Measurements from ENCODE around the gene TBC1D17.

The TBC1D17 gene

DNA sequence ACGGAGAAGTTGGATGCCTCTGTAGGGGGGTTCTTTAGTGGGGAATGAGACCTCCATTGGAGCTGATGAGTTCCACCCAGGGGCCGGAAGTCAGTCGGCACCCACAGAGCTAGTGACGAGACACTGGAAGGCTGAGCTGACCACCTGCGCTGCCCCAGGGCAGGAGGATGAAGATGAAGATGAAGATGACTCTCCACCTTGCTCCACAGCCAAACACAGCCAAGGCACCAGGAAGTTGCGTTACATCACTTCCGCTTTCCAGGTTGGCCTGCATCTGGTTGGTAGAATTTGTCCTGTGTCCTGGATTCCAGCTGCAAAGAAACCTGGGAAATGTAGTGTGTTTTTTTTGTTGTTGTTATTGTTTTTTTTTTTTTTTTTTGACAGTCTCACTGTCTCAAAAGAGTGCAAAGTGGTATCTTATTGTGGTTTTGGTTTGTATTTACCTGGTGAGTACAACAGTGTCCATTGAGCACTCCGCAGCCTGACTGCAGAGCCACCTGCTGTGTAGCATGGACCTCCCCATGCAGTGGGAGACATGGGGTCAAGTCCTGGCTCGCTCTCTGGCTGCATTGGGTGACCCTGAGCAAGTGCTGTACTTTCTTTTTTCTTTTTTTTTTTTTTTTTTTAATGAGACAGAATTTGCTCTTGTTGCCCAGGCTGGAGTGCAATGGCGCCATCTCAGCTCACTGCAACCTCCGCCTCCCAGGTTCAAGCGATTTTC, 1.9 kb downstream of the TBC1D17 start:
- DNase-seq, result peak; percentile 49

DNA sequence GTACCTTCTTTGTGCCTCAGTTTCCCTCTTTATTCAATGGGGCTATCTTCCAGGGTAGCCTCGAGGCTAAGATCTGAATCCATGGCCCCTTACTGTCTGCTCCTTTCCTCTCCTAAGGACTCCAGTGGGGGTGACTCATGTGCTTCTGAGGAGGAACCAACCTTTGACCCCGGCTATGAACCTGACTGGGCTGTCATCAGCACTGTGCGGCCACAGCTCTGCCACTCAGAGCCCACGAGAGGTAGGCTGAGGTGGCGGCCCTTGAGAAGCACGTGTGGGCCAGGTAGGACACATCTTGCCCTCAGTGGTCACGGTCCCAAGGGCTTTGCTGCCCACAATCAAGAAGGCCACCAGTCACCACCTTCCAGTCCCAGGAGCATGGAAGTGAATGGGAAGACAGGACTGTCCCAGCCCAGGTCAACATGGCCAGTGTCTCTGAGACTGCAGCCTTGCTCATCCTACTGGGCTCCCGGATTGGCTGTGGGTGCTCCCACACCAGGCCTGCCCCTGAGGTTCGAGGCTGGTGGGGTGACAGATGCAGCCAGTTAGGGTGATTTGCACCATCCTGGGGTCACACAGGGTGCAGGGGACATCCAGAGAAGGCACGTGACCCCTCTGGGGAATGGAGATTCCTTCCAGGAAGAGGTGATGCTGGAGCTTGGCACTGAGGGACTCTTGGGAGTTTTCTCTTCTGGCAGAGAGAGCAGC, 2.8 kb downstream of the TBC1D17 start:
- no peak for DNase-seq

DNA sequence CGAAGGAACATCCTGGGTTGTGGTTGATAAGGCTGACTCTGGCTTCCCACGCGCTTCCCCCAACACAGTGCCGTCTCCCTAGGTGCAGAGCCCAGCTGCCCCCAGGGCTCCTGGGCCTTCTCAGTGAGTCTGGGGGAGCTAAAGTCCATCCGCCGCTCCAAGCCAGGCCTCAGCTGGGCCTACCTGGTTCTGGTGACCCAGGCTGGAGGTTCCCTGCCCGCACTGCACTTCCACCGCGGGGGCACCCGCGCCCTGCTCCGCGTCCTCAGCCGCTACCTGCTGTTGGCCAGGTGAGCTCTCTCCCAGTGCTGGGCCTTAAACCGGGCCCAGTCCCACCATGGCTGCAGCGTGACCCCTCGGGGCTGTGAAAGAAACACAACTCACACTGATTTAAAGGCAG, 3.7 kb downstream of the TBC1D17 start:
- DNase-seq, result no peak

DNA sequence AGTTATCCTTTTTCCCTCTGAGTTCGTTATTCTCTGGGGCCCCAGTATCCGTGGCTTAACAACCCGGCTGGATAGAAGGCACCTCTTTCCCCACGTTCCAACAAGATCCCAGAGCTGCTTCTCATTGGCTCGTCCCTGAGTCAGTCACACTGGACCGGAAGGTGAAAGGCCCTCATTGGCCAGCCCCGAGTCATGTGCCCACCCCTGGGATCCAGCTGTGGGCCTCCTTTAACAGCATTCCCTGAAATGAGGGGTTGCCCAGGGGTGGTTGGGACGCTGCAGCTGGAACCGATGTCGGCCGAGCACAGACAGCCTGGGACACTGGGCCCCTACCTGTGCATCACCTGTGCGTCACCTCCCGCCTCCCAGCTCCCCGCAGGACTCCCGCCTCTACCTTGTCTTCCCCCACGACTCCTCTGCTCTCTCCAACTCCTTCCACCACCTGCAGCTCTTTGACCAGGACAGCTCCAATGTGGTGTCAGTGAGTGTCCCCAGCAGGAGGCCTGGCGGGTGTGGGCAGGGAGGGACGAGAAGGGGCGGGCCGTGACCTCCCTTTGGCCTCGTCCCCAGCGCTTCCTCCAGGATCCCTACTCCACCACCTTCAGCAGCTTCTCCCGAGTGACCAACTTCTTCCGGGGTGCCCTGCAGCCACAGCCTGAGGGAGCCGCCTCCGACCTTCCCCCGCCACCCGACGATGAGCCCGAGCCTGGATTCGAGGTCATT, 4.3 kb downstream of the TBC1D17 start:
- DNase-seq, result no peak

DNA sequence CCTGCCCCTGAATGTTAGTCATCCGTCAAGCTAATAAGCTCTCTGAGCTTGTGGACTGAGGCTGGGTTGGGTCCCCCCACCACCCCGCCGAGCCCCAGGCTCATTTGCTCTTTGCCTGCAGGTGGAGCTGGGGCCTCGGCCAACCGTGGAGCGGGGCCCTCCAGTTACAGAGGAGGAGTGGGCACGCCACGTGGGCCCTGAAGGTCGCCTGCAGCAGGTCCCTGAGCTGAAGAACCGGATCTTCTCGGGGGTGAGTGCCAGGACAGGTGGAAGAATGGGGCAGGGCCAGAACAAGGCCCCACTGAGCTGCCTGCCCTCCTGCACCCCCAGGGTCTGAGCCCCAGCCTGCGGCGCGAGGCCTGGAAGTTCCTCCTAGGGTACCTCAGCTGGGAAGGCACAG, 5.1 kb downstream of the TBC1D17 start:
- DNase-seq, result no peak

DNA sequence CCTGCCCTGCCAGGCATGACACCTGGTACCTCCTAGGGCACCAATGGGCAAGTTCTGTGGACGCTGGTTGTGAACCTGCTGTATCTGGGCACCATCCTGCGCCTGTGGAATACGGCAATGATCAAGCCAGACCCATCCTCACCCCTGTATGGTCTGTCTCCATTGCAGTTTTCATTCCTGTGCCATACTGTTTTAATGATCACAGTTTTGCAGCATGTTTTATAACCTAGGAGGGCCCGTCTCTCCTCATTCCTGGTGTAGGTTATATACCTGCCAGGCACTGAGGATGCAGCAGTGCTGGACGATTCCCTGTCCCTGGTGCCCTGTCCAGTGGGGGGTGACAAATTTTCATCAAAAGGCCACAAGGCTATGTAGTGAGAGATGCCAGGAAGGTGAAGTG, 5.6 kb downstream of the TBC1D17 start:
- DNase-seq, result no peak

DNA sequence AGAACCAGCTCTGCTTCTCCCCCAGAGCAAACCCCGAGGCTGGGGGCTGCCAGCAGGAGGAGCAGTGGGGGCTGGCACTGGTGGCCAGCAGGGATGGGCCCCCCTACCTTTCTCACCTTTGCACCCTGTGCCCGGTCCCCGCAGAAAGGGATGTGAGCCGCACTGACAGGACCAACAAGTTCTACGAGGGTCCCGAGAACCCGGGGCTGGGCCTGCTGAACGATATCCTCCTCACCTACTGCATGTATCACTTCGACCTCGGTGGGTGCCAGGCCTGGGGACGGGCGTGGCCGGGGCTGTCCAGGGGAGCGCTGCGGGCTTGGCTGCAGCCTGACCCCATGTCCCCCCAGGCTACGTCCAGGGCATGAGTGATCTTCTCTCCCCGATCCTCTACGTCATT, 6.6 kb downstream of the TBC1D17 start:
- DNase-seq, result no peak

DNA sequence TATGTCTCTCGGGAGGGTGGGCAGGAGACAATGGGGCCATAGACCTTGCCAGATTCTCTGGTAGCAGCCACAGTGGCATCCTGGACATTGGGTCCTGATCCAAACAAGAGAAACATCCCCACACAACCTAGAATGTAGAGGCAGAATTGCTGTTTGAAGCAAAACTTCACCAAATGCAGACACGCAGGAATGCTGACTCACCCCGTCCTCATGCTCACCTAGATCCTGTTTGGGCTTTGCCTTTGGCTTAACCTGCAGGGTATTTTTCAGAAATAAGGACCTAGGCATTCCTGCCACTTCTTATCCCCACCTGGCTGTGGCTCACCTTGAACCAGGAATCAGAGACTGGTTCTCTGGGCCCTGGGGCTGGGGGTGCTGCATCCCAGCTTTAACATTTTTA, 7.3 kb downstream of the TBC1D17 start:
- no peak for DNase-seq

DNA sequence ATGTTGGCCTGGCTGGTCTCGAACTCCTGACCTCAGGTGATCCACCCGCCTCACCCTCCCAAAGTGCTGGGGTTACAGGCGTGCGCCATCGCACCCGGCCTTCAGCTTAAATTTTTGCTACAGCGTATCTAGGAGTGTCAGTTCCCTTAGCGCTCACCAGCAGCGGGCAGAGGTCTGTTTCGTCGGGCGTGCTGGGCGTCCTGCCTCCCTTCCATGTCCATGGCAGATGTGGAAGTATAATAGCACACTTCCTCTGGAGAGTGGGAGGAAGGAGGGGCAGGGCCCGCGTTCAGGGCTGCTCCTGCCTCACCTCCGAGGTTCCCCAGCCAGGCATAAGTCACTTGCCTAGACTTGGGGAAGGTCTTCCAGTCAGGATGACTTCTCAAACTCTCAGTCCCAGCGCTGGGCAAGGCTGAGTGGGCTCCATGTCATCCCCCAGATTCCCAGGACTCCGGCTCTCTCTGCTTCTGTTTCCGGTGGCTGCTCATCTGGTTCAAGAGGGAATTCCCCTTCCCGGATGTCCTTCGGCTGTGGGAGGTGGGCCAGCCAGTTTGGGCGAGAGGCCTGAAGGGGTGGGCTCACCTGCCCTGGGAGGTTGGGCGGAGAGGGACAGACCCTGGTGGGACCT, 9.6 kb downstream of the TBC1D17 start:
- no peak for DNase-seq

DNA sequence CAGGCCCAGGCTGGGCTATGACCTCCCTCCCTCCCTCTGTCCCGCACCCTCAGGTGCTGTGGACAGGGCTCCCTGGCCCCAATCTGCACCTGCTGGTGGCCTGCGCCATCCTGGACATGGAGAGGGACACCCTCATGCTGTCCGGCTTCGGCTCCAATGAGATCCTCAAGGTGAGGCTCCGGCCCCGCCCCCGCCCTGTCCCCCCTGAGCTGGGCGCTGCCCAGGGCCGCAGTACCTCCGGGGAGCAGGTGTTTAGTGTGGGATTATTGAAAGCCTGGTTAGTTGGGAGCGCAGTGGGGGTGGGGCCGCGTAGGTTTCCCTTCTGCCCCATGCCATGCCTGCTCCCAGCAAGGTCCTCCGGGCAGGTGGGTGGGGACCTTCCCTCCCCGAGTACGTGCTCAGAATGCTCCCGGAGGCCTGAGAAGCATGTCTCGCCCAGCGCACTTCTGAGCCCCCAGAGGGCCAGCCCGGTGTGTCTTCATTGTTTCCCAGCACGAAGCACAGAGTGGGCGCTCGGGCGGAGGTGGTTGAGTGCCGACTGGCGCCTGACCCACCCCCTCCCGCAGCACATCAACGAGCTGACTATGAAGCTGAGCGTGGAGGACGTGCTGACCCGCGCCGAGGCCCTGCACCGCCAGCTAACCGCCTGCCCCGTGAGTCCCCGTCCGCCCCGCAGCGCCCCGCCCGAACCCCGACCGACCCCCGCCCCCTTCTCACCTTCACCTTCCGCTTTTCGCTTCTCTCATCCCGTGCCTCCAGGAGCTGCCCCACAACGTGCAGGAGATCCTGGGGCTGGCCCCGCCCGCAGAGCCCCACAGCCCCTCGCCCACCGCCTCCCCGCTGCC, 10.4 kb downstream of the TBC1D17 start:
- no peak for DNase-seq

DNA sequence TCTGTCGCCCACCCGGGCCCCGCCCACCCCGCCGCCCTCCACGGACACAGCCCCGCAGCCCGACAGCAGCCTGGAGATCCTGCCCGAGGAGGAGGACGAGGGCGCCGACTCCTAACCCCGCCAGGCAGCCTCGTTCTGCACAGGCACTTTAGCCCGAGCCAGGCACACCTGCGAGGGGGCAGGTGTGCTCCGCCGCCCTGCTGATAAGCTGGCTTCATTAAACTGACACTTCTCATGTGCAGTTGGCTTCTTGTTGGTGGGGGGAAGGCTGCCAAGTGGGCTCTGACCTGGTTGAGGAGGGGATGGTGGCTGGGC, 11.0 kb downstream of the TBC1D17 start:
- no peak for DNase-seq

DNA sequence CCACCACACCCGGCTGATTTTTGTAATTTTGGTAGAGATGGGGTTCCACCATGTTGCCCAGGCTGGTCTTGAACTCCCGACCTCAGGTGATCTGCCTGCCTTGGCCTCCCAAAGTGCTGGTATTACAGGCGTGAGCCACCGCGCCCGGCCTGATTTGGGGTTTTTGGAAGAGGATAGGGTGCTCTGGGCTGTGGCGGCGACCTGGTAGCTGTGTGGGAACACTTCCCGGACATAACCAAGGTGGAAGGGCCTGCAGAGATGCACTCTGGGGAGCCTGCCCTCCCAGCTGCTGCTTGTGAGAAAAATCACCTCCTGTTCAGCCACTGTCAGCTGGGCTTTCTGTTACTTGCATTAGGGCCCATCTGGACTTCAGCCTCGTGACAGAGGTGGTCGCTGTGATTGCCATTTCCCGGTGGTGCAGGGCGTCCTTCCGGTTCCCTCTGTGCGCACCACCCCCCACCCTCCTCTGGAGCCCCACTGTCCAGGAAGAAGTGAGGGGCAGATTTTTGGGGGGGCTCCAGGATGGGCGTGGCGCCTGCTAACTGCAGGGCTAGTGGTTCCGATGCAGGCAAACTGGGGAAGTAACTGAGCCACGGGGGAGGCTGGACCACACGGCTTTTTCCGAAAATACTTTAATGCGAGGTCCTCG, 11.7 kb downstream of the TBC1D17 start:
- no peak for DNase-seq

DNA sequence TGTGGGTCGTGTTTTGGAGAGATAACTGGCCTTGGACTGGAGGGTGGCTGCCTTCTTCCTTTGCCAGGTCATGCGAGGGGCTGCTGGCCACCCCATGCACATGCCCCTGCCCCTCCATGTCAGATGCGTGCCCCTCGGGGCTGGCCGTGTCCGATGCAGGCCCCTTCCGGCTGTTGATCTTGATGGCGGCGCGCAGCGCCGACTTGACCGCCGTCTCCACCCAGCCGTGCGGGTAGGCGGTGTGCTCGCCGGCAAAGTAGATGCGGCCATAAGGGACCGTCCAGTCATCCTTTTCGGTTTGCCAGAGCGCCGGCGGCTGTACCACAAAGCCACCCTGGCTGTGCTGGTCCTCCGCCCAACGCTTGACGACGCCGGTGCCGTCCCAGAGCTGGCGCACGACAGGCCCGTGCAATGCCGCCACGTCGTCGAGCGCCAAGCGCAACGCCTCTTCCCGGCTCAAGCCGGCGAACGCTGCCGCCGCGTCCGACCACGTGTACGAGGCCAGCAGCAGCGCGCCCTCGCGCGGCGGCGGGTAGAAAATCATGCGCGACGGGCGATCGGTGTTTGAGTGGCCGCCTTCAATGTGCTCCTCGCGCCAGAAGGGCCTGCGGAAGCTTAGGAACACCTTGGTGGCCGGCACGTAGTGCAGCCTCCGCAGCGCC, 12.3 kb downstream of the TBC1D17 start:
- peak; percentile 88 for DNase-seq

DNA sequence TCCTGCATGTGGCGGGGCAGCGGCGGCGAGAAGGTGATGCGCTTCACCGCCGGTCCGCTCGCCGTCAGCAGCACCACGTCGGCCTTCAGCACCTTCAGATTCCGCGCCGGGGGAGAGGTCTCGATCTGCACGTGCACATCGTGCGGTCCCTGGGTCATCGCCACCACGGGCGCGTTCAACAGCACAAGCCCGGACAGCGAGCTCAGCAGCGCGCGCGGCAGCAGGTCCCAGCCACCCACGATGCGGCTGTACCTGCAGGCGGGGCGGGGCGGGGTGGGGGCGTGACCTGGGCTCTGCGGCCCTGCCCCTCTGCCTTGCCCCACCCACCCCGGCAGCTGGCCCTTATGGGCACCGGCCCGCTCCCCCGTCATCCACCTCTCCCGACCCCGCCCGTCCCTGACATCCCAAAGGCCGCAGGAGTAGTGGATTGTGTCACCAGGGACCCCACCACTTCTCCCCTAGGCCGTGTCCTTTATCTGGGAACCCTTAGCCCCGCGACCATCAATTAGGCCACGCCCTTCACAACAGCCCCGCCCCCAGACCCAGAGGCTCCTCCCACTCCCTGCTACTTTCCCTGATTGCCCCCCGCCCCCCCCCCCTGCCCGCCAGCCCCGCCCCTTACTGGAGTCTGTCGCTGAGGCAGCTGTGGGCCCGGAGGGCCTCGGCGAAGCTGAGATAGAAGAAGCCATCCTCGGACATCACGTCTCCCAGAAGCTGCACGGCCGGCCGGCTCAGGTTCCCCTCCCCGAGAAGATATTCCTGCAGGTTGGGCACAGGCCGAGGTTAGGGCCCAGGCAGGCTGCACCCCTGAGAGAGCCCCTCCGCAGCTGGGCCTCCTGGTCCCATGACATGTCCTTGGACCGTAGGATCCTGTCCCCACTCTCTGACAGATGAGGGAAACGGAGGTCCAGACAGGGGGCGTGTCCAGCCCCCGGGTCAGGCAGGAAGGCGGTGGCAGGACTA, 13.1 kb downstream of the TBC1D17 start:
- DNase-seq, result peak; percentile 59

DNA sequence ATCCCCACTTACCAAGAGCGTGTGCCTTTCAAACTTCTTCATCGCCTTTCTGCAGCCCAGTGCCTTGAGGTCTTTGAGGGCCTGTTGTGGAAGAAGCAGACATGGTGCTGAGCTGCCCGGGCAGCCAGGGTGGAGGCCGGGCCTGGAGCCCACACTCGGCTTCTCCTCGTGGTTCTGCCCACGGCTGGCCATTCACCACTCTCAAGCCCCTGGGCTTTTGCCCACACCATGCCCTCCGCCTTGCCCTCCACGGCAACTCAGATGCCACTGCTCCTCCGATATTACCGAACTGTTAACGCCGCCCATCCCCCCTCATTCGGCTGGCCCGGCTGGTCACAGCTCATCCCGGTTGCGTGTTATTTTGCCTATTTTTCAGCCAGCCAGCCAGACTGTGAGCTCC, 13.9 kb downstream of the TBC1D17 start:
- no peak for DNase-seq

DNA sequence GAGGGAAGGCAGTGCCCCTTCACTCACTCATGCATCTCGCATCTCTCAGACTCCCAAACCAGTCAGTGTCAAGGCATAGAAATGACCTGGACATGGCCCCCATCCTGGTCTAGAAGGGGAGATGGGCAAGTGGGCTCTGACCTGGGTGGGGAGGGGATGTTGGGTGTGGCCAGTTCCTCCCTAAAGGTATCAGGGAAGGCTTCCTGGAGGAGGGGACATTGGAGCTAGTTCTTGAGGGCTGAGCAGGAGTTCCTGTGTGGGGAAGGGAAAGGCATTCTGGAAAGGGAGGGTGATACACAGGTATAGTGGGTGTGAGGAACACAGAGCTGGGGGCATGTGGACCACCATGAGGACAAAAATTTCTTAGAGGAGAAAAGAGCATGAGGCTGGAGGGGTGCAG, 15.2 kb downstream of the TBC1D17 start:
- DNase-seq, result no peak

DNA sequence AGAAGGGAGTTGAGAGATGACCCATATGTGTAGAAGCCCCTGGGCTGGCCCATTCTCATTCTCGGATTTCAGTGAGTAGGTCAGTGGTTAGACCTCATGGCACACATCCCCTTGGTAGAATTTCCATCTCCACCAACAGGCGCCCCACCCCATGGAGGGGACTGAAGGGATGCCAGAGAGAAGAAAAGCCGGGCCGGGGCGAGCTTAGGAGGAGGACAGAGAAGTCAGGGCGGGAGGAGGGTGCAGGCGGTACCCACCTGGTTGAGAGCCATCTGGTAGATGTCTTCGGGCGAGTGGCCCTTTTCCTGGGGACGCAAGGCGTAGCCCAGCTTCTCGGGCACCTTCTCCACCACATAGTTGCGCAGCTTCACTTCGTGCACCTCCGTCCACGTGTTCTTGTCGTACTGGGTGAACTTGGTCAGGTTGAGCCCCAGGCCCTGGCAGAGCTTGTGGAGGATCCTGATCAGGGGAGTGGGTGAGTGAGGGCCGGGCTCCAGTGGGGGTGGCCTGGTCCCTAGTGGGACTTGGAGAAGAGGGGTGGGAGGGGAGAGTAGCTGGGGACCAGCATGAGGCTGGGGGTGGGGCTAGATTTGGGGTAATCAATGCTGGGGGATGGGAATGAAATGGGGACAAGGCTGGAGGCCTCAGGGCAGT, 16.6 kb downstream of the TBC1D17 start:
- no peak for DNase-seq

DNA sequence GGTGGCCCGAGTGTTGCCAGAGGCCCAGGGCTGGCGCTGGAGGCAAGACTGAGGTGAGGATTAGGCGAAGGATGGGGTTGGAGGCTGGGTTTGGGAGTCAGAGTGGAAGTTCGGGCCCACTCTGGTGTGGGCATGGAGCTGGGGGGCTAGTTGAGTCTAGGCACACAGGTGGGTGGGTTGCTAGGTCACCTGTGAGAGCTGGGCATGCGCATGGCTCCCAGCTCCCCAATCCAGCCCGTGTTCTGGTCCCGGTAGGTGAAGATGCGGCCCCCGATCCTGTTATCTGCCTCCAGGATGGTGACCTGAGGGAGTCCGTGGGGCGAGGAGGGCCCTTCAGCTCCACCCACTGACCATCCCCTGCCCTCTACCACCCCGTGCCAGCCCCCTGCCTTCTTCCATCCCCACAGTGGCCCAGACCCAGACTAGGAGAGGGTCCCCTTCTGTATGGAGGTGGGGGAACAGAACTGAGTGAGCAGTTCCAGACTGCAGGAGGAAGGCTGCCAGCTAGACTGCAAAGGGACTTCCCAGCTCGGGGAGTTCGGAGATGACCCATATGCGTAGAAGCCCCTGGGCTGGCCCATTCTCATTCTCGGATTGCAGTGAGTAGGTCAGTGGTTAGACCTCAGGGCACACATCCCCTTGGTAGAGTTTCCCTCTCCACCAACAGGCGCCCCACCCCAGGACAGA, 17.5 kb downstream of the TBC1D17 start:
- DNase-seq, result peak; percentile 74

DNA sequence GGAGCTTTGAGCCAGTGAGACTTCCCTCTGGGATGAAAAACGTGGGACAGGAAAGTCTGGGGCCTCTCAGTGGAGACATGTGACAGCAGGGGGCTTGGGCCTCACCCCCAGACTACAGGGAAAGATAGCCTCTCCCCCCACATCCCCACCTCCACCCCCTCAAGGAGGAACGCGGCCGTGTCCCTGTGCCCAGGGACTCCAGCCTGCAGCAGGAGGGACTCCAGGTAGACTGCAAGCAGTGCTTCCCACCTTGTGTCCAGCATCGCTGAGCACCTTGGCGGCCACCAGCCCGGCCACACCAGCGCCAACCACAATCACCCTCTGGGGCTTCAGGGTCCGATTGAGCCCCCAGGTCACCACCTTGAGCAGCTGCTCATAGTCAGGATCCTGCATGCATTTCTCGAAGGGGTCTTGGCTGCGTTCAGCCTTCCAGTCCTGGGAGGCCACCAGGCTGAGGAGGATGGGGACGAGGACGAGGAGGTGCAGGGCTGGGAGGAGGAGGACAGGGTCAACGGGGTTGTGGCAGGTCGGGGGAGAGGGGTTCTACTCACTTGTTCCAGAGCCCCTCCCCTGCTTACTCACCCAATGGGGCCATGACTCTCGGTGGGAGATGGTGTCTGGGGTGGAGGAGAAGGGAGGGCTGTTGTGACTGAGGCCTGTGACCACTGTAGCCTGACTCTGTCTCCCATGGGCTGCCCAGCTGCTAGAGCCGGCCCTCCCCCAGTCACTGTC, 18.2 kb downstream of the TBC1D17 start:
- no peak for DNase-seq

Measured in activated CD4-positive, alpha-beta T cell treated with anti-CD3 and anti-CD28 coated beads, Interleukin-2, Interleukin-6, amounts not matched to agents 100 ng/mL and 50 ng/mL, durations not matched to agents 16 hours and 8 hours (primary cell).